Parathyroid adenoma (tissue), 2 donors: Measurements from ENCODE around the gene CNTD1.

ENCODE experiments used
- H2AFZ ChIP-seq: fragments of 300-600 bp; sonication (generic); one replicate; pipeline ENCODE4 v1.7.0; 2017; ENCODE audit warnings: antibody characterized with exemption, mild to moderate bottlenecking
- H3K27ac ChIP-seq: fragments of 300-600 bp; sonication (generic); one replicate; pipeline ENCODE4 v1.7.0; 2017
- H3K27me3 ChIP-seq: fragments of 300-600 bp; sonication (generic); one replicate; pipeline ENCODE4 v1.7.0; 2017; ENCODE audit warnings: low read length; ENCODE audit not compliant: control insufficient read depth, insufficient read depth
- H3K36me3 ChIP-seq: fragments of 300-600 bp; sonication (generic); one replicate; pipeline ENCODE4 v1.7.0; 2017; ENCODE audit warnings: low read length; ENCODE audit not compliant: control insufficient read depth, insufficient read depth
- H3K4me1 ChIP-seq: fragments of 300-600 bp; sonication (generic); one replicate; pipeline ENCODE4 v1.7.0; 2017; ENCODE audit warnings: control low read depth
- H3K4me2 ChIP-seq: fragments of 300-600 bp; sonication (generic); one replicate; pipeline ENCODE4 v1.7.0; 2017; ENCODE audit warnings: low read length
- H3K4me3 ChIP-seq: fragments of 300-600 bp; sonication (generic); one replicate; pipeline ENCODE4 v1.7.0; 2017; ENCODE audit warnings: low read depth, low read length
- H3K79me2 ChIP-seq: fragments of 300-600 bp; sonication (generic); one replicate; pipeline ENCODE4 v1.7.0; 2017; ENCODE audit warnings: control low read depth
- H3K9ac ChIP-seq: fragments of 300-600 bp; sonication (generic); one replicate; pipeline ENCODE4 v1.7.0; 2017; ENCODE audit warnings: mild to moderate bottlenecking
- H3K9me3 ChIP-seq: fragments of 300-600 bp; sonication (generic); one replicate; pipeline ENCODE4 v1.7.0; 2017; ENCODE audit warnings: low read length; ENCODE audit not compliant: control insufficient read depth
- TF ChIP-seq, protein P1 (sequence below): fragments of 300-600 bp; sonication (generic); IDR thresholded peaks from one replicate; pipeline ENCODE4 v1.7.0; 2017; ENCODE audit warnings: antibody characterized with exemption, mild to moderate bottlenecking
- donor health status: primary hyperparathyroidism.

CNTD1 gene

DNA sequence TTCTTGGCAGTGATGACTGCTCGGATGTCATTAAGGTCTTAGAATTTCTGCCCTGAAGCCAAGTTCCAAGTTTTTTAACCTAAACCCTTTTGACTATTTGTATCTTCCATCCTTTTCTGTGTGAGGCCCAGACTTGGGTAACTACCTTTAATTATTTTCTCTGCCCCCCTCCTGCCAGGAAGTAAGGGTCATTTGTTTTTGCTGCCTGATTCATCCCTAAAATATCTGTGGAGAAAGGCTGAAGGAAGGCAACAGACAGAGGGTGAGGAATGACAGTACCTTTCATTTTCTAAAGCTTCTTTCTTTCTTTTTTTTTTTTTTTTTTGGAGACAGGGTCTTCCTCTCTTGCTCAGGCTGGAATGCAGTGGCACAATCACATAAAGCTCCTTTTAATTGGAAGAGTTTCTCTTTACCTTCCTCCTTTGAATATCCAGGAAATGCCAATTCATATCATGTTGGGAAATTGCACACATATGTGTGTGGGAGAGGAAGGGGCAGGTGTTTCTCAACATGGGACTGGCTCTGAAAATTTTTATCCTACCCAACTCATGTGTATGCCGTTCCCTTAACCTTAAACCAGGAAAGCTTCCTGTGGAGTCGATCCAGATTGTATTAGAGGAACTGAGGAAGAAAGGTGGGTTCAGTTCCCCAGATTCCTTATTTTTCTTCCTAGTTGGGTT lies 24.5 kb upstream of the CNTD1 start:
- Histone ChIP-seq H3K36me3 (no peaks in the 10 kb centered on the region), H3K27me3 (no peaks in the 10 kb centered on the region), H2AFZ (peak overlapping the region; percentile 77), H3K9ac (no peak overlapping the region), H3K27ac (no peak overlapping the region), H3K79me2 (no peaks in the 10 kb centered on the region), H3K9me3 (no peaks in the 10 kb centered on the region), H3K4me2 (peak overlapping the region; percentile 88), H3K4me1 (no peaks in the 10 kb centered on the region), H3K4me3 (peak overlapping the region; percentile 97)
- TF ChIP-seq, protein P1, sequence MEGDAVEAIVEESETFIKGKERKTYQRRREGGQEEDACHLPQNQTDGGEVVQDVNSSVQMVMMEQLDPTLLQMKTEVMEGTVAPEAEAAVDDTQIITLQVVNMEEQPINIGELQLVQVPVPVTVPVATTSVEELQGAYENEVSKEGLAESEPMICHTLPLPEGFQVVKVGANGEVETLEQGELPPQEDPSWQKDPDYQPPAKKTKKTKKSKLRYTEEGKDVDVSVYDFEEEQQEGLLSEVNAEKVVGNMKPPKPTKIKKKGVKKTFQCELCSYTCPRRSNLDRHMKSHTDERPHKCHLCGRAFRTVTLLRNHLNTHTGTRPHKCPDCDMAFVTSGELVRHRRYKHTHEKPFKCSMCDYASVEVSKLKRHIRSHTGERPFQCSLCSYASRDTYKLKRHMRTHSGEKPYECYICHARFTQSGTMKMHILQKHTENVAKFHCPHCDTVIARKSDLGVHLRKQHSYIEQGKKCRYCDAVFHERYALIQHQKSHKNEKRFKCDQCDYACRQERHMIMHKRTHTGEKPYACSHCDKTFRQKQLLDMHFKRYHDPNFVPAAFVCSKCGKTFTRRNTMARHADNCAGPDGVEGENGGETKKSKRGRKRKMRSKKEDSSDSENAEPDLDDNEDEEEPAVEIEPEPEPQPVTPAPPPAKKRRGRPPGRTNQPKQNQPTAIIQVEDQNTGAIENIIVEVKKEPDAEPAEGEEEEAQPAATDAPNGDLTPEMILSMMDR = no peak

DNA sequence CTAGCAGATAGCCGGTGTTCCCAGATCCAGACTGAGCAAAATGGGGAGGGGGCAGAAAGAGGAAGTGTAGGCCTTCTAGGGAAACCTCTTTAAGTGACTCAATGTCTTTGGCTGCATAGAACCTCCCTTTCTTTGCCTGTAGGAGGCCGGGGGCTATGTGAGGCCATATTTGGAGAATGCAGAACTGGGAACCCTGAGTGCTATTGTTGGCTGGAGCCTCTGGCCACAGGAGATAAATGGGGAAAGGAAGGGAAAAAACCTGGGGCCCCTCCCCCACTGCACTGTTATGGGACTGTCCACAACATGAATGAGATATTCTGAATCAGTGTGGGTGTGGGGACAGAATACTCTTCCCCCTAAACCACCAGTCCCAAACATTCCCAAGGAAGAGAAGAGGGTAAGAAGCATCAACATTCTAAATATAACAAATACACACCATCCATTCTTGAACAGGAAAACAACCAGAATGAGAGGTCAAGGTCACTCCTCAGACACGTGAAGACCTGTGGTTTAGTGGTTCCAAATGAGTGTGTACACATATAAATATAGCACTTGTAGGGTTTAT lies 23.0 kb upstream of the CNTD1 start:
- H2AFZ ChIP-seq = no peak overlapping the region
- H3K4me1 ChIP-seq = no peaks in the 10 kb centered on the region
- no peaks in the 10 kb centered on the region for H3K9me3 ChIP-seq
- TF ChIP-seq, protein P1 = no peak
- no peaks in the 10 kb centered on the region for H3K36me3 ChIP-seq
- H3K79me2 ChIP-seq = no peaks in the 10 kb centered on the region
- no peak overlapping the region for H3K4me3 ChIP-seq
- H3K27ac ChIP-seq = no peak overlapping the region
- no peak overlapping the region for H3K9ac ChIP-seq
- H3K27me3 ChIP-seq = no peaks in the 10 kb centered on the region
- no peak overlapping the region for H3K4me2 ChIP-seq

DNA sequence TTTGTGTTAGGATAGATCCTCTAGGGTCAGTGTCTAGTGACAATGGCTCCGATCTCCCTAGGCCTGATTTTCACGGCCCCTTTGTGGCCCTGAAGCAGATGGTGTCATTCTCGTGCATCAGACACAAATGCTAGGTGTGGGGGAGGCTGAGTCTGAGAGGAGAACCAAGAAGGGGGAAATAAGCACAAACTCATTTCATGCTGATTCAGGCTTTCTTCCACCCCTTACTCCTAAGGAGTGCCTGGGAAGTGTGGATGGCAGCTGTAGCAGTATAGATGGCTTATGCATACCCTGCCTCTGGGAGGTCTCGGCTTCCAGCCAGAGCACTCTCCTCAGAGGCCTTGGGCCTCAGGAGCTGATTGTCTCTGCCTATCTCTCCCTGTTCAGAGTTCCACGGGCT lies 20.1 kb upstream of the CNTD1 start:
- no peak overlapping the region for H3K4me2 ChIP-seq
- no peak overlapping the region for H2AFZ ChIP-seq
- H3K27ac ChIP-seq = no peak overlapping the region
- H3K79me2 ChIP-seq = no peaks in the 10 kb centered on the region
- H3K9ac ChIP-seq = no peak overlapping the region
- H3K4me1 ChIP-seq = no peaks in the 10 kb centered on the region
- TF ChIP-seq, protein P1 = no peak
- H3K4me3 ChIP-seq = no peak overlapping the region
- no peaks in the 10 kb centered on the region for H3K36me3 ChIP-seq
- H3K27me3 ChIP-seq = no peaks in the 10 kb centered on the region
- no peaks in the 10 kb centered on the region for H3K9me3 ChIP-seq

DNA sequence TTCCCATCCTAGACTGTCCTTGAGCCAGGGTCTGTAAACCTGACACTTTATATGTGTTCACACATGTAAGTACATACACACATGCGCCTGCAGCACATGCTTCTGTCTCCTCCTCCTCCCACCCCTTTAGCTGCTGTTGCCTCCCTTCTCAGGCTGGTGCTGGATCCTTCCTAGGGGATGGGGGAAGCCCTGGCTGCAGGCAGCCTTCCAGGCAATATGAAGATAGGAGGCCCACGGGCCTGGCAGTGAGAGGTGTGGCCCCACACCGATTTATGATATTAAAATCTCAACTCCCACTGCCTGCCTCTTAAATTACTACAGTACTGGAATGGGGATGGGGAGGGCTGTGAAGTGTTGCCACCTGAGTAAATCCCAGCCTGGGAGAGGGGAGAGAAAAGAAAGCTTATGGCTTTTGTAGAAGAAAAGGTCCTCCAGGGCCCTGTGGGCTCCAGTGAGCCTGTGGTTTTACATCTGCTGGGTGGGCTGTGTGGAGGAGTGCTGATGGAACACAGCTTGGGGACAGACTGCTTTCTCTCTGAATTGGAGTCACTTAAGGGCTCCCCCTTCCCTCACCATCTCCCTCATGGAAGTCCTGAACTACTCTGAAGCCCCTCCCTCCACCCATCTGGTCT lies 19.2 kb upstream of the CNTD1 start:
- H3K27ac ChIP-seq = no peak overlapping the region
- no peaks in the 10 kb centered on the region for H3K4me1 ChIP-seq
- no peak overlapping the region for H3K9ac ChIP-seq
- H3K9me3 ChIP-seq = no peaks in the 10 kb centered on the region
- H2AFZ ChIP-seq = no peak overlapping the region
- no peaks in the 10 kb centered on the region for H3K36me3 ChIP-seq
- no peak overlapping the region for H3K4me3 ChIP-seq
- no peaks in the 10 kb centered on the region for H3K79me2 ChIP-seq
- H3K4me2 ChIP-seq = no peak overlapping the region
- TF ChIP-seq, protein P1 = no peak
- no peaks in the 10 kb centered on the region for H3K27me3 ChIP-seq
